Epithelial cell of proximal tubule (primary cell): Measurements from ENCODE around the gene ISCU. TPM values are rescaled to one million over a fixed set of nuclear protein-coding genes. Genes with fewer than 3 reads are reported as not detected.

Experiments
- DNase-seq: peaks from one replicate; pipeline ENCODE4 v3.0.0-alpha.2; 2011; ENCODE audit warnings: low read depth
- H3K4me3 ChIP-seq: 2 replicates; pipeline ENCODE4 v1.5.1; 2011; ENCODE audit warnings: low read depth, mild to moderate bottlenecking, low read length
- CTCF ChIP-seq: conservative IDR thresholded peaks from 2 replicates; pipeline ENCODE4 v1.5.1; 2012; ENCODE audit warnings: low read depth, mild to moderate bottlenecking, low read length
- total RNA-seq: library from RNA; depleted of rRNA; stranded (reverse); fragments of >200 nt; gene quantifications from 2 replicates; pipeline ENCODE4 v1.2.3, GENCODE V29; 2015

The ISCU gene
- total RNA-seq, 1 donor from 2014 or later: 128 TPM

- DNase-seq: no peak
- no peak for TF ChIP-seq CTCF
- no peak overlapping the region for H3K4me3 ChIP-seq
These were observed 51.2 kb downstream of the ISCU start for GRCh38 chr12:108613548-108613947.

- TF ChIP-seq CTCF: no peak
- H3K4me3 ChIP-seq: no peak overlapping the region
- DNase-seq: no peak
These were observed 51.6 kb downstream of the ISCU start for GRCh38 chr12:108614041-108614440.

GRCh38 chr12:108614639-108615038 lies 52.2 kb downstream of the ISCU start:
- no peak for TF ChIP-seq CTCF
- DNase-seq: no peak
- no peak overlapping the region for H3K4me3 ChIP-seq

GRCh38 chr12:108615918-108616317 lies 53.5 kb downstream of the ISCU start:
- no peak overlapping the region for H3K4me3 ChIP-seq
- TF ChIP-seq CTCF: no peak
- DNase-seq: no peak

- H3K4me3 ChIP-seq: no peak overlapping the region
- DNase-seq: no peak
- no peak for TF ChIP-seq CTCF
These were observed 54.0 kb downstream of the ISCU start for GRCh38 chr12:108616359-108616758.

- DNase-seq: no peak
- no peak for TF ChIP-seq CTCF
These were observed 54.8 kb downstream of the ISCU start for GRCh38 chr12:108616941-108617858.

More at GRCh38 chr12:108616941-108617858, 54.8 kb downstream of the ISCU start:
- H3K4me3 ChIP-seq: no peak overlapping the region
